ENCODE results near the gene HS3ST1. TPM values are rescaled to one million over a fixed set of nuclear protein-coding genes. Genes with fewer than 3 reads are reported as not detected.

Gene HS3ST1
- total RNA-seq, 1 experiment from 2014 or later = 4.2 TPM

GRCh38 chr4:11470438-11471045 is 41.8 kb upstream of the HS3ST1 start:
- CTCF ChIA-PET = no interaction called here
- no peaks in the 10 kb centered on the region for H4K20me1 ChIP-seq (ENCODE audit: low read length)
- H2AFZ ChIP-seq (ENCODE audit: low read length) = no peak overlapping the region
- no peak for DNase-seq
- no peaks in the 10 kb centered on the region for H3K9me3 ChIP-seq (ENCODE audit: low read length)
- H3K4me3 ChIP-seq (ENCODE audit: low read length) = no peak overlapping the region
- BruUV-seq (replicated peaks) = no TSS peak
- no peaks in the 10 kb centered on the region for H3K9me2 ChIP-seq (replicated peaks; ENCODE audit: low read length)
- no peak overlapping the region for H3K27ac ChIP-seq (ENCODE audit: low read length)
- H3F3A ChIP-seq (ENCODE audit: low read length, unreplicated experiment) = no peaks in the 10 kb centered on the region
- POLR2A ChIA-PET (ENCODE audit: unreplicated experiment) = no interaction called here
- H3K79me2 ChIP-seq (ENCODE audit: low read length) = no peaks in the 10 kb centered on the region
- H3K36me3 ChIP-seq (ENCODE audit: low read depth, low read length) = no peaks in the 10 kb centered on the region
- H3K27me3 ChIP-seq (ENCODE audit: low read length) = no peaks in the 10 kb centered on the region
- TF ChIP-seq CTCF (conservative IDR thresholded peaks at IDR 0.05; ENCODE audit: low read depth, low read length) (no peak), EZH2 (IDR thresholded peaks at IDR 0.05; ENCODE audit: low read length, unreplicated experiment) (no peak), EZH2phosphoT487 (IDR thresholded peaks at IDR 0.05; ENCODE audit: borderline replicate concordance, low read length) (no peak)
- H3K9ac ChIP-seq (ENCODE audit: low read length) = no peak overlapping the region
- H3K4me1 ChIP-seq (ENCODE audit: insufficient read depth, low read length) = no peaks in the 10 kb centered on the region
- ATAC-seq = no peak
- no peak overlapping the region for H3K4me2 ChIP-seq (ENCODE audit: low read length)
- intact Hi-C loops (cut with micrococcal nuclease) = no loop called here

- H3K36me3 ChIP-seq (ENCODE audit: low read depth, low read length) = no peaks in the 10 kb centered on the region
- H3K27me3 ChIP-seq (ENCODE audit: low read length) = no peaks in the 10 kb centered on the region
- no peak overlapping the region for H3K9ac ChIP-seq (ENCODE audit: low read length)
- DNase-seq (no peak), ATAC-seq (no peak)
- H3K4me2 ChIP-seq (ENCODE audit: low read length) = no peak overlapping the region
- no peaks in the 10 kb centered on the region for H3K9me3 ChIP-seq (ENCODE audit: low read length)
- H3F3A ChIP-seq (ENCODE audit: low read length, unreplicated experiment) = no peaks in the 10 kb centered on the region
- CTCF ChIA-PET = no interaction called here
- no peak overlapping the region for H3K4me3 ChIP-seq (ENCODE audit: low read length)
- no TSS peak for BruUV-seq (replicated peaks)
- H3K79me2 ChIP-seq (ENCODE audit: low read length) = no peaks in the 10 kb centered on the region
- intact Hi-C loops (cut with micrococcal nuclease) = no loop called here
- no peak overlapping the region for H2AFZ ChIP-seq (ENCODE audit: low read length)
- TF ChIP-seq EZH2phosphoT487 (IDR thresholded peaks at IDR 0.05; ENCODE audit: borderline replicate concordance, low read length) (no peak), CTCF (conservative IDR thresholded peaks at IDR 0.05; ENCODE audit: low read depth, low read length) (no peak), EZH2 (IDR thresholded peaks at IDR 0.05; ENCODE audit: low read length, unreplicated experiment) (no peak)
- no peaks in the 10 kb centered on the region for H4K20me1 ChIP-seq (ENCODE audit: low read length)
- no peak overlapping the region for H3K27ac ChIP-seq (ENCODE audit: low read length)
- no peaks in the 10 kb centered on the region for H3K4me1 ChIP-seq (ENCODE audit: insufficient read depth, low read length)
- POLR2A ChIA-PET (ENCODE audit: unreplicated experiment) = no interaction called here
- H3K9me2 ChIP-seq (replicated peaks; ENCODE audit: low read length) = no peaks in the 10 kb centered on the region
Measured at GRCh38 chr4:11469650-11470437, 41.1 kb upstream of the HS3ST1 start.

GRCh38 chr4:11468901-11469300 is 40.2 kb upstream of the HS3ST1 start:
- H3K79me2 ChIP-seq (ENCODE audit: low read length) = no peaks in the 10 kb centered on the region
- H3K36me3 ChIP-seq (ENCODE audit: low read depth, low read length) = no peaks in the 10 kb centered on the region
- ChIA-PET POLR2A (ENCODE audit: unreplicated experiment) (no interaction called here), CTCF (no interaction called here)
- no peak overlapping the region for H3K4me2 ChIP-seq (ENCODE audit: low read length)
- H3K9me2 ChIP-seq (replicated peaks; ENCODE audit: low read length) = no peaks in the 10 kb centered on the region
- TF ChIP-seq CTCF (conservative IDR thresholded peaks at IDR 0.05; ENCODE audit: low read depth, low read length) (no peak), EZH2phosphoT487 (IDR thresholded peaks at IDR 0.05; ENCODE audit: borderline replicate concordance, low read length) (no peak), EZH2 (IDR thresholded peaks at IDR 0.05; ENCODE audit: low read length, unreplicated experiment) (no peak)
- no peak overlapping the region for H3K9ac ChIP-seq (ENCODE audit: low read length)
- no peaks in the 10 kb centered on the region for H4K20me1 ChIP-seq (ENCODE audit: low read length)
- H3K4me1 ChIP-seq (ENCODE audit: insufficient read depth, low read length) = no peaks in the 10 kb centered on the region
- no peaks in the 10 kb centered on the region for H3K27me3 ChIP-seq (ENCODE audit: low read length)
- no peaks in the 10 kb centered on the region for H3K9me3 ChIP-seq (ENCODE audit: low read length)
- H3K4me3 ChIP-seq (ENCODE audit: low read length) = no peak overlapping the region
- BruUV-seq (replicated peaks) = no TSS peak
- no peak overlapping the region for H2AFZ ChIP-seq (ENCODE audit: low read length)
- DNase-seq = no peak
- ATAC-seq = no peak
- intact Hi-C loops (cut with micrococcal nuclease) = no loop called here
- no peak overlapping the region for H3K27ac ChIP-seq (ENCODE audit: low read length)
- H3F3A ChIP-seq (ENCODE audit: low read length, unreplicated experiment) = no peaks in the 10 kb centered on the region

Data from PC-3 (cell line).